Stimulated activated CD4-positive, alpha-beta T cell treated with anti-CD3 and anti-CD28 coated beads, Interleukin-4, amount 100 ng/mL, for 1 hour (primary cell): ENCODE measurements around the gene HMGXB3.

Experiments
- DNase-seq: peaks from one replicate; pipeline ENCODE4 v3.0.0-alpha.2; 2020

HMGXB3 gene

GRCh38 chr5:150054569-150054968 is 54.0 kb downstream of the HMGXB3 start:
- no peak for DNase-seq

DNA sequence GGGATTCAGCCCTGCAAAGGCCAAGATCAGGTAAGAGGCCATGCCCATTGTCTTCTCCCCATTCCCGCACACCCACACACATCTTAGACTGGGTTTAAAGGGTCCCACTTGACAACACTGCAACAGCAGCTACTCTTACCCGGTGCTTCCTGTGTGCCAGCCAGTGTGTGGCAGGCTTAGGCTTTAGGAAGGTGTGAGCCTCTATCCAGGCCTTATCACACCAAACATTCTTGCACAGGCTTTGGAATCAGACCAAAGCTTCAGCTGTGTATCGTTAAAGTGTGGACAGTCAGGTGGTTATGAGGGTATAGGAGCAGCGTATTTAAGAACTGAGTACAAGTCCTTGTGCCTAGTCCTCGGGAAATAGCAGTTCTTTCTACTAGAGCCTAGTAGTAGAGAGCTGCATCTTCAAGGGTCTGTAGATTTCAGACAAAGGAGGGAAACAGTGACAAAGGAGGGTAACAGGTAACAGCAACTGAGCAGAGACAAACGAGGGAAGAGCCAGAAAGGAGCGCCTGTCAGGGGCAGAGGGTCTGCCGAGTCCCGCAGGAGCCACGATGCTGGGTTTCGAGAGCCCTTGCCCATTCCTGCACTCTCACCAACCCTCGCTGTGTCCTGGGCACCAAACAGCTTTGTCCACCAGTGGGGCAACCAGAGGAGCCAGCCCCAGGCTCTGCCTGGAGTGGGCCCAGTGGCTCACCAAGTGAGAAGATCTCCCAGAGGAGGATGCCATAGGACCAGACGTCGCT is 55.0 kb downstream of the HMGXB3 start:
- no peak for DNase-seq

DNA sequence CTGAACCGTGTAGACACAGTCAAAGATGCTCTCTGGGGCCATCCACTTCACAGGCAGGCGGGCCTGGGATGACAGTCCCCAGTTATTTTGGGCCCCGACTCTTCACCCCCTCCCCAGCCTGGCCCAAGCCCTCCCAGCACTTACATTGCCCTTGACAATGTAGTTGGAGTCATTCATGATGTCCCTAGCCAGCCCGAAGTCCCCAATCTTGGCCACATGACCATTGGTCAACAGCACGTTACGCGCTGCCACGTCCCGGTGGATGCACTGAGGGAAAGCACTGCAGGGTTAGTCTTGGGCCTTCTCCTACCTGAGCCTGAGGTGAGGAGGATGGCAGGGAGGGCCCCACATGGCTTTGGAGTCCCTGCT is 55.5 kb downstream of the HMGXB3 start:
- DNase-seq, result no peak

- DNase-seq, result no peak
These were observed 56.5 kb downstream of the HMGXB3 start for GRCh38 chr5:150057052-150057451.

DNA sequence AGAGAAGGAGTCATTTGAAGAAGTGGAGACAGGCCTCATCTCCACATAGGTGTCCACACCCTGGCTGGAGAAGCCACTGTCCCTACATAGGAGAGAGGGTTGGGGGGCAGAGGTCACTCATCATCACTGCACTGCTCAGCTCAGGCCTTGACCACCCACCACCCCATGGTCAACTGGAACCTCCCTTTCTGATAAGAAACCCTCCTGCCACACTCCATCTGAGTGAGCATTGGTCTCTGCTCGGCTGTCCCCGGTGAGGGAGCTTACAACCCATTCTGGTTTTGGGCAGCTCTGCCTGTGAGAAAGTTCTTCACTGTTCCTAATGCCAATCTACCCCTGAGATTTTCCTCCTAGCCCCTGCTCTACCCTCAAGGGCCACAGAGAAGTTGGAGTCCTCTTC is 57.0 kb downstream of the HMGXB3 start:
- DNase-seq, result no peak

DNA sequence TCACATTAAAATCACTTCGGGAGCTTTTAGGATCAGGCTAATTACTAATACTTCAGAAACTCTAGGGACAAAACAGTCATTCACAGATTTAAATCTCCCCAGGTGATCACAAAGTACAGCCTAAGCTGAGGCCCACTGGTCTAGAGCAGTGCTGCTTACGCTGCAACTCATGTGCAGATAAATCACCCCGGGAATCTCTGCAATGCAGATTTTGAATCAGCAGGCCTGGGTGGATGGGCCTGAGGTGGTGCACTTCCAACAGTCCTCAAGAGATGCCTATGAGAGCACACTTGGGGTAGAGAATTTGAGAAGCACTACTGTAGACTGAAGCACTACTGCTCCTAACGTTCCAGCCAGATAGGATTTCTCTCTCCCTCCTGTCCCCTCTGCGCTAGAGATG is 57.5 kb downstream of the HMGXB3 start:
- no peak for DNase-seq

GRCh38 chr5:150058480-150059126 is 58.1 kb downstream of the HMGXB3 start:
- DNase-seq, result no peak

DNA sequence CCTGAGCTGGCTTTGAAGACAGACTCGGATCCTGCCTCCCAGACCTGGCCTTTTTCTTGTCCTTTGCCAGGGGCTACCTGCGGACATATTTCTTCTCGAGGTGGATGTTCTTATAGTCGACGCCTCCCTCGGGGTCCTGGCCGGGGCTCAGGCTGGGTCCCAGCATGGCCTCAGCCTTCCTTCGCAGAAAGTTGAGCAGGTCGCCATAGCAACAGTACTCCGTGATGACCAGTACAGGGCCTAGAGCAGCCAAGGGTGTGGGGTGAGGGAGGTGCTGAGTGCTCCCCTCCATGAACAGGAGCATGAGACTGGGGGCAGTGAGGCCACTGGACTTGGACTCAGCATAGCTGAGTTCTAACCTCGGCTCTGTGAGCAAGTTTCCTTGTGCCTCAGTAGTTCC is 59.1 kb downstream of the HMGXB3 start:
- DNase-seq, result no peak

- DNase-seq, result no peak
These were observed 59.9 kb downstream of the HMGXB3 start for GRCh38 chr5:150060471-150060870.

- DNase-seq, result no peak
These were observed 61.0 kb downstream of the HMGXB3 start for GRCh38 chr5:150061538-150061995.

DNA sequence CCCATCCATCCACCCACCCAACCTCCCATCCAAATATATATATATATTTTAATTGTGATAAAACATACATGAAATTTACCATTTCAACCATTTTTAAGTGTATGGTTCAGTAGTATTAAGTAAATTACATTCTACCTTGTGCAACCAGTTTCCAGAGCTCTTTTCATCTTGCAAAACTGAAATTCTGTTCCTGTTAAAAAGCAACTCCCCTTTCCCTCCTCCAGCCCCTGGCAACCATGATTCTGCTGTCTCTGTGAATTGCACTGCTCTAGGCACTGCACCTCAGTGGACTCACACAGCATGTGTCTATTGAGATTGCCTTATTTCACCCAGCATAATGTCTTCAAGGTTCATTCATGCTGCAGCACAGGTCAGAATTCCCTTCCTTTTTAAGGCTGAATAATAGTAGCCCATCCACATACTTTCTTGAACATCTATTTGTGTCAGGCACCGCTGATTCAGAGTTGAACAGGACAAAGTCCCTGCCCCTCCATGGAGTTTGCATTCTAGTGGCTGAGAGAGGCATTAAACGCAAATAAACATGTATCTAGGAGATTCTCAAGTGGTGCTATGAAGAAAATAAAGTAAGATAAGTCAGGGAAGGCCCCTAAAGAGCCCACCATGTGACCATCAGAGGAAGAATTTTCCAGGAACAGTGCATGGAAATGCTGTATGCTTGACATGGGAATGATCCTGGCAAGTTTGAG is 61.8 kb downstream of the HMGXB3 start:
- DNase-seq, result no peak

GRCh38 chr5:150063638-150064037 is 63.1 kb downstream of the HMGXB3 start:
- DNase-seq, result no peak

DNA sequence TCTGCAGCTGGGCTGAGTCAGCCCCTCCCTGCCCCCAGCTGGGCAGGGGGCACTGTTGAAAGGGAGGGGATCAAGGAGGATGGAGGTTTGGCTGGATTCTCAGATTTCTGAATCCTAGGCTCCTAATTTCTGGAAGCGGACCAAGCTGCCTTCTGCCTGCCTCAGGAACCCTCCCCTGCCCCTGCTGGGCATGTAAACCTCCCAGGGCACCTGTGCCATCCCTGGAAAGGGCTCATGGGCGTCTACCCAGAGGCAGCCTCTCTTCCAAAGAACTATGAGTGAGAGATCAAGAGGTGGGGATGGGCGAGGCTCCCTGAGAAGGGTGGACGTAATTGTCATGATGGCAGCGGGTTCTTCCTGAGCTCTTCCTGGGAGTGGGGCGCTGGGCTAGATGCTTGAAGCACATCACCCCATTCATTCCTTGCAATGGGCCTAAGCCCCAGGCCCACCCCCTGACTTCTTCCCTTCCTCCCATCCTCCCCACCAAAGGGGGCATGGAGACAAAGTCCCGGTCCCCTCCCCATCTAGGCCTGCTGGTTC is 64.2 kb downstream of the HMGXB3 start:
- DNase-seq, result no peak

- no peak for DNase-seq
These were observed 64.8 kb downstream of the HMGXB3 start for GRCh38 chr5:150065346-150065745.

DNA sequence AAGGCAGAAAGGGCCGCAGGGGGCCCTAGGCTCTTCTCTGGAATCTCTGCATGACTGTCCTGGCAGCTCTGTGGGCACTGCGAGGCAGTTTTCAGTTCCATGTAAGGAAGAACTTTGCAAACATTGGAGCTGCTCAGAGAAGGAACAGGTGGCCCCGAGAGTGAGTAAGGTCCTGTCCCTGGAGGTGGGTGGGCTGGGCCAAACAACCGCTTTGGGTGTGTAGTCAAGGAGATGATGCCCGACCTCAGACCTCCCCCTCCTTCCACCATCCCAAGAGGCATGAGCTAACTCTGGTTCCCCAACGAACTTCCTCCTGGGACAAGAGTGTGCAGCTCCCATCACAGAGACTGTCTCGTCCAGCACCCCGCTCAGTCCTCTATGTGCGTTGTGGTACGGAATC is 65.3 kb downstream of the HMGXB3 start:
- no peak for DNase-seq

GRCh38 chr5:150066436-150066835 is 65.9 kb downstream of the HMGXB3 start:
- DNase-seq, result no peak

GRCh38 chr5:150066901-150067396 is 66.4 kb downstream of the HMGXB3 start:
- no peak for DNase-seq

DNA sequence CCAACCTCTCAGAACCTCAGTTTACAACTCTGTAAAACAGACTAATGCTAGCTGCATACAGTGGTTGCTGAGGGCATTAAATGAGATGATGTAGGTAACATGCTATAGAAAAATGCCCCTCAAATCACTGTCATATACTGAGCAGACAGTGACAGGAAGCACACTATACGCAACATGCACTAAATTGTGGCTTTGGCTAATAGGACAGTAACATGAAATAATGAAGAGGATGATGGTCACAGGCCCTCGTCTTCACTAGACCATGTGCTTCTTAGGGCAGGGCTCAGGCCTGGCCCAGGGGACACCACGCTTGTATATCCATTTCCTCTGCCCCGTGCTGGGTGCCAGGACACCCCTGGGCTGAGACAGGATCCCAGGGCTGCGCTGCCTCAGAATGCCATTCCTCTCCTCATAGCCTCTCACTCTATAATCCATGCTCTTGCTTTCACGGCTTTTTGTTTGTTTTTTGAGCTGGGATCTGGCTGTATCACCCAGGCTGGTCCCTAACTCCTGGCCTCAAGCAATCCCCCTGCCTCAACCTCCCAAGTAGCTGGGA is 66.9 kb downstream of the HMGXB3 start:
- no peak for DNase-seq

DNA sequence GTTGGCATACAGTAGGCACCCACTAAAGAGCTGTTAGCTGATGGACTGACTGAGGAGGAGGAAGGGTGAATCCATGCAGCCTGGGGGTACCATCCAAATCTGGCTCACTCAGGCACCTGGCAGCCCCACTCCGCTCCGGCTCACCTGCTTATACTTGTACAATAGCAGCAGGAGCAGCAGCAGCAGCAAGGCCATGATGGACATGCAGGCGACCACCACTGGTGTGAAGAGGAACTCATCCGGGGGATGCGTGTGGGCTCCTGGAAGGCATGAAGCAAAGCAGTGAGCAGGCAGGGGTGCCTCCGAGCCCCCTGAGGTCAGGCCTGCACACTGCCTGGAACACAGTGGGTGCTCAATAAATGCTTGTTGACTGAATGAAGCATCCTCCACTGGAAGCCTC is 67.5 kb downstream of the HMGXB3 start:
- no peak for DNase-seq

DNA sequence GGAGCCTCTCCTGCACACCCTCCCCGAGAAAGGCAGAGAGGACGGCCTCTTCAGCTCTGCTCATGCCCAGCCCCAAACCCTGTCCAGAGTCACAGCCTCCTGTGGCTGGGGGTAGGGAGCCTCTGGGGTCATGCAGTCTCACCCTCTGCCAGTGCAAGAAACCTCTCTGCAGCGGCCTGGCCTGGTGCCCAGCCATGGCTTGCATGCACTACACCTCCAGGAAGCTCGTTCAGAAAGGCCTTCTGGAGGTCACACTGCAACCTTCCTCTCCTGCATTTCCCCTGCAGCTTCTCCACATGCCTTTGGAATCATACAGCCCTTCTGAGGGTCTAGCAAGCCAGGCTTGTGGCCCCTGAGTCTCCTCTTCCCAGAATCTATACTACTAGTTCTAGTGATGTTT is 67.9 kb downstream of the HMGXB3 start:
- DNase-seq, result no peak

GRCh38 chr5:150068961-150069645 is 68.6 kb downstream of the HMGXB3 start:
- DNase-seq, result no peak
